Stomach smooth muscle (tissue), 2 donors: ENCODE data around the gene EPHA4.
A peak's percentile ranks its signal among the peaks of the same experiment; 100 is the strongest.

Experiments used
- H3K27ac ChIP-seq: one replicate; pipeline ENCODE4 v1.7.0; 2013; ENCODE audit warnings: mild to moderate bottlenecking, low read length, inconsistent platforms
- H3K27me3 ChIP-seq, 2 donors: one replicate each; pipeline ENCODE4 v1.7.0; 2013; ENCODE audit warnings: low read length in 2 of 2; ENCODE audit not compliant: insufficient read depth in 2 of 2, control insufficient read depth in 1 of 2
- H3K36me3 ChIP-seq, 2 donors: one replicate each; pipeline ENCODE4 v1.7.0; 2013; ENCODE audit warnings: low read length in 2 of 2; ENCODE audit not compliant: control insufficient read depth in 2 of 2, insufficient read depth in 2 of 2
- H3K4me1 ChIP-seq: one replicate; pipeline ENCODE4 v1.7.0; 2013; ENCODE audit warnings: low read length; ENCODE audit not compliant: control insufficient read depth, insufficient read depth
- H3K4me3 ChIP-seq, 2 donors: one replicate each; pipeline ENCODE4 v1.7.0; 2013; ENCODE audit warnings: low read length in 2 of 2
- H3K9ac ChIP-seq, 2 donors: one replicate each; pipeline ENCODE4 v1.7.0; 2013; ENCODE audit warnings: low read length in 2 of 2, mild to moderate bottlenecking in 1 of 2
- H3K9me3 ChIP-seq, 2 donors: one replicate each; pipeline ENCODE4 v1.7.0; 2013; ENCODE audit warnings: low read length in 2 of 2; ENCODE audit not compliant: control insufficient read depth in 2 of 2
- donor health status: healthy.
- donor health status: Pancreatic carcinoma.

Gene EPHA4

GRCh38 chr2:221425891-221426290 lies 146.2 kb downstream of the EPHA4 start:
- Histone ChIP-seq H3K9me3 (no peaks in the 10 kb centered on the region), H3K36me3 (peaks cover 3 to 7% of the 10 kb centered on the region in 2 donors), H3K27me3 (no peaks in the 10 kb centered on the region), H3K27ac (no peak overlapping the region), H3K4me1 (peaks cover 8% of the 10 kb centered on the region), H3K9ac (no peak overlapping the region), H3K4me3 (no peak overlapping the region)

GRCh38 chr2:221425353-221425752 lies 146.8 kb downstream of the EPHA4 start:
- H3K4me3 ChIP-seq, result no peak overlapping the region
- H3K36me3 ChIP-seq, result peaks cover 3 to 7% of the 10 kb centered on the region in 2 donors
- H3K4me1 ChIP-seq, result peaks cover 5% of the 10 kb centered on the region
- no peak overlapping the region for H3K27ac ChIP-seq
- no peaks in the 10 kb centered on the region for H3K27me3 ChIP-seq
- H3K9ac ChIP-seq, result no peak overlapping the region
- no peaks in the 10 kb centered on the region for H3K9me3 ChIP-seq

GRCh38 chr2:221423210-221423804 lies 148.8 kb downstream of the EPHA4 start:
- no peaks in the 10 kb centered on the region for H3K4me1 ChIP-seq
- H3K9me3 ChIP-seq, result no peaks in the 10 kb centered on the region
- no peak overlapping the region for H3K27ac ChIP-seq
- no peak overlapping the region for H3K4me3 ChIP-seq
- H3K27me3 ChIP-seq, result no peaks in the 10 kb centered on the region
- H3K36me3 ChIP-seq, result peaks cover 5 to 10% of the 10 kb centered on the region in 2 donors
- no peak overlapping the region for H3K9ac ChIP-seq

- H3K9ac ChIP-seq, result no peak overlapping the region
- H3K4me1 ChIP-seq, result no peaks in the 10 kb centered on the region
- no peak overlapping the region for H3K27ac ChIP-seq
Measured at GRCh38 chr2:221422516-221423209, 149.4 kb downstream of the EPHA4 start.

GRCh38 chr2:221420245-221420644 lies 151.9 kb downstream of the EPHA4 start:
- no peak overlapping the region for H3K4me3 ChIP-seq
- no peaks in the 10 kb centered on the region for H3K4me1 ChIP-seq
- H3K27me3 ChIP-seq, result no peaks in the 10 kb centered on the region
- no peak overlapping the region for H3K27ac ChIP-seq
- H3K9ac ChIP-seq, result no peak overlapping the region
- peaks cover 5 to 10% of the 10 kb centered on the region in 2 donors for H3K36me3 ChIP-seq
- peaks cover 0 to 3% of the 10 kb centered on the region in 2 donors for H3K9me3 ChIP-seq

More at GRCh38 chr2:221422516-221423209, 149.4 kb downstream of the EPHA4 start:
- Histone ChIP-seq H3K9me3 (no peaks in the 10 kb centered on the region), H3K4me3 (no peak overlapping the region), H3K36me3 (peaks cover 5 to 10% of the 10 kb centered on the region in 2 donors), H3K27me3 (no peaks in the 10 kb centered on the region)

GRCh38 chr2:221415789-221416188 lies 156.3 kb downstream of the EPHA4 start:
- peaks cover 0 to 7% of the 10 kb centered on the region in 2 donors for H3K36me3 ChIP-seq
- peak overlapping the region in 1 of 2 donors; percentile 3 for H3K4me3 ChIP-seq
- H3K27me3 ChIP-seq, result no peaks in the 10 kb centered on the region
- H3K9ac ChIP-seq, result no peak overlapping the region
- no peak overlapping the region for H3K27ac ChIP-seq
- H3K4me1 ChIP-seq, result no peaks in the 10 kb centered on the region
- H3K9me3 ChIP-seq, result peaks cover 0 to 3% of the 10 kb centered on the region in 2 donors

GRCh38 chr2:221412978-221413377 lies 159.1 kb downstream of the EPHA4 start:
- Histone ChIP-seq H3K9me3 (peaks cover 0 to 3% of the 10 kb centered on the region in 2 donors), H3K36me3 (no peaks in the 10 kb centered on the region), H3K9ac (no peak overlapping the region), H3K27me3 (no peaks in the 10 kb centered on the region), H3K4me3 (no peak overlapping the region), H3K4me1 (no peaks in the 10 kb centered on the region), H3K27ac (no peak overlapping the region)

- Histone ChIP-seq H3K9ac (no peak overlapping the region), H3K27me3 (no peaks in the 10 kb centered on the region), H3K4me3 (no peak overlapping the region), H3K9me3 (no peaks in the 10 kb centered on the region), H3K36me3 (no peaks in the 10 kb centered on the region), H3K4me1 (no peaks in the 10 kb centered on the region), H3K27ac (no peak overlapping the region)
Measured at GRCh38 chr2:221410487-221410886, 161.6 kb downstream of the EPHA4 start.

- Histone ChIP-seq H3K9ac (no peak overlapping the region), H3K4me3 (no peak overlapping the region), H3K27ac (no peak overlapping the region), H3K4me1 (no peaks in the 10 kb centered on the region), H3K9me3 (no peaks in the 10 kb centered on the region), H3K27me3 (no peaks in the 10 kb centered on the region), H3K36me3 (no peaks in the 10 kb centered on the region)
Measured at GRCh38 chr2:221407765-221408164, 164.3 kb downstream of the EPHA4 start.

GRCh38 chr2:221405521-221405920 lies 166.6 kb downstream of the EPHA4 start:
- no peak overlapping the region for H3K9ac ChIP-seq
- H3K27ac ChIP-seq, result no peak overlapping the region

GRCh38 chr2:221402072-221402471 lies 170.0 kb downstream of the EPHA4 start:
- Histone ChIP-seq H3K27me3 (no peaks in the 10 kb centered on the region), H3K4me3 (no peak overlapping the region), H3K27ac (no peak overlapping the region), H3K9ac (no peak overlapping the region), H3K36me3 (no peaks in the 10 kb centered on the region), H3K9me3 (peaks cover 3 to 6% of the 10 kb centered on the region in 2 donors), H3K4me1 (no peaks in the 10 kb centered on the region)

More at GRCh38 chr2:221405521-221405920, 166.6 kb downstream of the EPHA4 start:
- no peaks in the 10 kb centered on the region for H3K4me1 ChIP-seq
- no peaks in the 10 kb centered on the region for H3K27me3 ChIP-seq
- H3K4me3 ChIP-seq, result no peak overlapping the region
- no peaks in the 10 kb centered on the region for H3K36me3 ChIP-seq
- H3K9me3 ChIP-seq, result no peaks in the 10 kb centered on the region
